Progenitor cell of endocrine pancreas (in vitro differentiated cells): ENCODE measurements around the gene GAS2L1. TPM values are rescaled to one million over a fixed set of nuclear protein-coding genes. Genes with fewer than 3 reads are reported as not detected.

Experiments
- DNase-seq: peaks from one replicate; pipeline ENCODE4 v3.0.0; 2021; ENCODE audit warnings: low spot score; ENCODE audit not compliant: unreplicated experiment
- H3K27ac Mint-ChIP-seq: 2 replicates; pipeline ENCODE4 v1.8.0; 2021; ENCODE audit warnings: mild to moderate bottlenecking, moderate library complexity, mixed read lengths
- H3K27me3 Mint-ChIP-seq: 2 replicates; pipeline ENCODE4 v1.8.0; 2021; ENCODE audit warnings: mixed read lengths
- H3K36me3 Mint-ChIP-seq: 2 replicates; pipeline ENCODE4 v1.8.0; 2022; ENCODE audit warnings: mixed read lengths; ENCODE audit not compliant: insufficient read depth
- H3K4me1 Mint-ChIP-seq: 2 replicates; pipeline ENCODE4 v1.8.0; 2021; ENCODE audit warnings: low read depth, mixed read lengths
- H3K4me3 Mint-ChIP-seq: 2 replicates; pipeline ENCODE4 v1.8.0; 2021; ENCODE audit warnings: low read depth, mild to moderate bottlenecking, moderate library complexity, mixed read lengths
- H3K9me3 Mint-ChIP-seq: 2 replicates; pipeline ENCODE4 v1.8.0; 2021; ENCODE audit warnings: low read depth, mixed read lengths
- CTCF ChIP-seq: fragments of 200-600 bp; sonication (generic); IDR thresholded peaks from one replicate; pipeline ENCODE4 v1.5.0; 2021; ENCODE audit warnings: antibody characterized with exemption, mild to moderate bottlenecking; ENCODE audit not compliant: unreplicated experiment
- total RNA-seq: library from RNA; stranded (reverse); gene quantifications from 2 replicates; pipeline ENCODE4 v1.2.1, GENCODE V29; 2021

GAS2L1 gene
- total RNA-seq, 1 donor from 2014 or later = 11.5 TPM

GRCh38 chr22:29313576-29314466, 7.4 kb downstream of the GAS2L1 start:
- Mint-ChIP-seq H3K27ac (no peak overlapping the region), H3K27me3 (peaks cover 45% of the 10 kb centered on the region), H3K9me3 (no peaks in the 10 kb centered on the region), H3K4me3 (peak overlapping the region; percentile 44), H3K36me3 (no peaks in the 10 kb centered on the region), H3K4me1 (peaks cover 2% of the 10 kb centered on the region)
- no peak for DNase-seq
- no peak for TF ChIP-seq CTCF

- Mint-ChIP-seq H3K9me3 (no peaks in the 10 kb centered on the region), H3K4me1 (peaks cover under 1% of the 10 kb centered on the region), H3K36me3 (no peaks in the 10 kb centered on the region), H3K27ac (no peak overlapping the region), H3K27me3 (peaks cover 45% of the 10 kb centered on the region), H3K4me3 (peak overlapping the region; percentile 44)
- no peak for DNase-seq
- no peak for TF ChIP-seq CTCF
Observed at GRCh38 chr22:29314537-29315285, 8.3 kb downstream of the GAS2L1 start.

GRCh38 chr22:29315286-29316140, 9.1 kb downstream of the GAS2L1 start, which contains the start of gene RASL10A:
TSS of gene RASL10A (minus strand) at chr22:29315697. CDS start at chr22:29315246, 451 bp downstream.
- peak within 1 kb of the TSS; percentile 52 for H3K4me3 Mint-ChIP-seq
- H3K27ac Mint-ChIP-seq = peak within 1 kb of the TSS; percentile 71
- no peaks in the 10 kb centered on the region for H3K36me3 Mint-ChIP-seq
- TF ChIP-seq CTCF = no peak
- DNase-seq = no peak
- H3K9me3 Mint-ChIP-seq = no peaks in the 10 kb centered on the region
- no peaks in the 10 kb centered on the region for H3K4me1 Mint-ChIP-seq
- H3K27me3 Mint-ChIP-seq = peaks cover 45% of the 10 kb centered on the region

- Mint-ChIP-seq H3K27ac (peak overlapping the region; percentile 71), H3K27me3 (peaks cover 45% of the 10 kb centered on the region), H3K4me1 (no peaks in the 10 kb centered on the region), H3K4me3 (peak overlapping the region; percentile 52), H3K9me3 (no peaks in the 10 kb centered on the region), H3K36me3 (no peaks in the 10 kb centered on the region)
- no peak for DNase-seq
- TF ChIP-seq CTCF = no peak
Observed at GRCh38 chr22:29316141-29316828, 9.8 kb downstream of the GAS2L1 start.
